HG02571 (cell line): ENCODE measurements around the gene GPR132.
"Not testable (repeated sequence)": the region's sequence is repeated elsewhere in the genome, so short reads cannot be mapped to it uniquely, and the experiment has no call there.

ENCODE experiments used
- ATAC-seq: cut with Tn5 transposase; IDR thresholded peaks from one replicate; pipeline ENCODE4 v1.9.1; 2021; ENCODE audit warnings: mild to moderate bottlenecking, moderate library complexity; ENCODE audit not compliant: unreplicated experiment

GPR132 gene

DNA sequence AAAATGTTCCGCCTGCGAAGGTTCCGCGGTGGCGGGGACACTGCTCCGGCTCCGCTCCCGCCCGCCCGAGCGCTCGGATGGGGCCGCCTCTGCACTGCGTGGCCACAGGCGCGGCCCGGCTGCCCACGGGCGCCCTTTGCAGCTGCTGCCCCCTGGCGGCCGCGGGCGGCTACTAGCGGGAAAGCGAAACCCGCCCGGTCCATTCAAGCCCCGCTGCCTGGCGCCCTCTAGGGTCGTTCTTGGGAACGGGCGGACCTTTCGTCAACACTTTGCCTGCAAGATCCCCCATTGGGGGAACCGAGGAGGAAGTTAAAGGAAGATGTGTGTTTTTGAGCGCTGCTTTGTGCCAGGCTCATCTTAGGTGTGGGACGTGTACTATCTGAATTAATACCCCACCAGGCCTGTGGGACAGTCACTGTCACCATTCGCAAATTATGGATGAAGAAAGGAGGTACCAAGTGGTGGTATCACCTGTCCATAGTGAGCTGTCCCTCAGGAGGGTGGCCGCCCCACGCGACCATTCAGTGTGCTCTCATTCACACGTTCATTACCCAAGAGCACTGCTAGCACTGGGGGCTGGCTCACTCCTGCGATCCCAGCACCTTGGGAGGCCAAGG, 19.4 kb downstream of the GPR132 start:
- peak; percentile 41 for ATAC-seq

DNA sequence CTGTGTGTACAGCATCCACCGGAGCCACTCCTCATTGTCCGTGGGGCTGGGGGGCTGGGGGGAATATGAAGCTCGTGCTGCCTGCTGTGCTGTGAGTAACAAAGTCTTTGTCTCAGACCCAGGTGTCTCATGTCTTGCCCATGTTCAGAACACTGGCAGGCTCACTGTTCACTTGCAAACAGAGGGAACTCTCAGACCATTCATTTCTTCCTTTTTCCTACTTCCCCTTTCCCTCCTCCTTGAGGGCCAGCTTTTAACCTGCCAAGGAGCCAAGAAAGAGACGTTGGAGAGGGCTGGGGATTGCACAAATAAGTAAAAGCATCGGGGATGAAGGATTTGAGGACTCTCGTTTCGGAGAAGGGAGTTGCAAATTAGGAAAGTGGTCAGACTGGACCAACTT, 21.6 kb downstream of the GPR132 start:
- ATAC-seq, result no peak

GRCh38 chr14:105042813-105043212, 22.4 kb downstream of the GPR132 start:
- ATAC-seq, result no peak

DNA sequence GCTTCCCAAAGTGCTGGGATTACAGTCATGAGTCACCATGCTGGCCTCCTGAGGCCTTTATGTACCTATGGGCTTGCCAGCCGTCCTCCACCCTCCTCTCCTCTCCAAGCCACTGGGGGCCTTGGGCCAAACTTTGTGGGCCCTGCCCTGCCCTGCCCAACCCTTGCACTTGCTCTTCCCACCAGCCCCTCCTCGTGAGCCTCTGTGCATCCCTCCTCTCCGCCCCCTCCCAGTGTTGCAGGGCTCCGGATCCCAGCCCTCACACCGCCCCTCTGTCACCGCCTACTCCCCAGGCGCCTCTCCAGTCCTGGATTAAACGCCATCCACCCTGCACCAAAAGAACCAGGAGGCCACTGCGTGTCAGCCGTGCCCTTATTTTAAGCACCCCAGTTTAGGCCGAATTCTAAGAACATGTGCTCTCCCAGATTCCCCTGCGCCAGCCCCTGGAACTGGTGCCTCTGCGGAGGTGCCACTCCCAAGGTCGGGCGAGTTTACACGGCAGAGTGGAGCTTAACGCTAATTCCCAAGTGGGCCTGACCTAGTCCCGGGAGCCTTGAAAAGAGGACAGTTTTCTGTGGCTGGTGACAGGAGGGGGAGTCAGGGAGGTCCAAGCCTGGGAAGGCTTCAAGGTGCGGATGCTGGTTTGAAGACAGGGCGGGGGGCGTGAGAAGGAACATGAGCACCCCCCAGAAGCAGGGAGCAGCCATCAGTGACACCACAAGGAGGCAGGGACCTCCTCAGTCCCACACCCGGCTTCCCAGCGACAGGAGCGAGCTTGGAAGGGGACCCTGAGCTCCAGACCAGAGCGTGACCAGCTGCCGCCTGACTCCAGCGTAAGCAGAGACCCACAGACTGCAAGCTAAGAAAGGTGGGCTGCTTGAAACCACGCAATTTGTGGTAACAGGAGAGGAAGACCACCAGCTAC, 23.1 kb downstream of the GPR132 start:
- no peak for ATAC-seq

DNA sequence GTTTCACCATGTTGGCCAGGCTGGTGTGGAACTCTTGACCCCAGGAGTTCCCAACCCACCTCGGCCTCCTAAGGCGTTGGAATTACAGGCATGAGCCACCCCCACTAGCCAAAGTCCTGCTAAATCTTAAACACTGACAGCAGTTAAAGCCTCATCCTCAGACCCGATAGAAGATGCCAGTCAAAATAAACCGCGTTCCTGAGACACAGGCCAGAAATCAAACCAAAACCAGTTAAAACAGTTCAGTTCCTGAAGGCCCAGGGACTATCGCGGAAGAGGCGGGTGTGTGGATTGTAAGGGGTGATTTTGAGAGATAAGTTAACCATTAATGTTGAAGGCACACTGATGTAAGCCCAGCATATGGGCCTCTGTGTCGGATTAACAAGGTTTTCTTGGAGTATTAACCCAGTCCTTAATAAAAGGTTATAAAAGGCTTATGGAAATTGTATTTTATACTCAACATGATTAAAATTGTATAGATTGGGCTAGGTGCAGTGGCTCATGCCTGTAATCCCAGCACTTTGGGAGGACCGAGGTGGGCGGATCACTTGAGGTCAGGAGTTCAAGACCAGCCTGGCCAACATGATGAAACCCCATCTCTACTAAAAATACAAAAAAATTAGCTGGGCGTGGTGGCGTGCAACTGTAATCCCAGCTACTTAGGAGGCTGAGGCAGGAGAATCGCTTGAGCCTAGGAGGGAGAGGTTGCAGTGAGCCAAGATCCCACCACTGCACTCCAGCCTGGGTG, 25.6 kb downstream of the GPR132 start:
- ATAC-seq, result no peak

GRCh38 chr14:105035616-105036015, 29.6 kb downstream of the GPR132 start:
- not testable (repeated sequence) for ATAC-seq

- no peak for ATAC-seq
Measured at GRCh38 chr14:105034315-105035039, 30.8 kb downstream of the GPR132 start.

- ATAC-seq, result not testable (repeated sequence)
Measured at GRCh38 chr14:105033412-105033900, 31.8 kb downstream of the GPR132 start.

DNA sequence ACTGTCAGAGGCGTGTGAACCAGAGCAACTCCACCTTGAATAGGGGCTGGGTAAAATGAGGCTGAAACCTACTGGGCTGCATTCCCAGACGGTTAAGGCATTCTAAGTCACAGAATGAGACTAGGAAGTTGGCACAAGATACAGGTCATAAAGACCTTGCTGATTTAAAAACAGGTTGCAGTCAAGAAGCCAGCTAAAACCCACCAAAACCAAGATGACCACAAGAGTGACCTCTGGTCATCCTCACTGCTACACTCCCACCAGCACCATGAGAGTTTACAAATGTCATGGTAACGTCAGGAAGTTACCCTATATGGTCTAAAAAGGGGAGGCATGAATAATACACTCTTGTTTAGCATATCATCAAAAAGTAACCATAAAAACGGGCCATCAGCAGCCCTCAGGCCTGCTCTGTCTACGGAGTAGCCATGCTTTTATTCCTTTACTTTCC, 32.8 kb downstream of the GPR132 start:
- ATAC-seq, result not testable (repeated sequence)

- ATAC-seq, result no peak
Measured at GRCh38 chr14:105030836-105031396, 34.3 kb downstream of the GPR132 start.

DNA sequence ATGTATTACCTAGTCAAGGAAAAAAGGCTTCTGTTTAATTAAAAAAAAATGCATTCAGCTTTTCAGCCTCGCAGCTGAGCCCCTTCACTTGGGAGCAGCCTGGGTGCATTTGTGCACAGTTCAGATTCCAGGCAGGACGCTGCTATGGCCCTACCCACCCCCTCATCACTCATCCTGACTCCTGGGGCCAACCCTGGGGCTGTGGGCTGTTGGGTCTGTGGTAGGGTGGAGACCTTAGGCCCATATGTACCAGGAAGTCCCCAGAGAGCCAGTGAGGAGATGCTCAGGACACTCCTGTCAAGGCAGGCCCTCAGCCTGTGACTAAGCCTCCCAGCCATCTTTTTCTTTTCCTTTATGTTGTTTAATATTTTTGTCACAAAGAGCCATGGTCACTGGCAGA, 35.0 kb downstream of the GPR132 start:
- no peak for ATAC-seq

DNA sequence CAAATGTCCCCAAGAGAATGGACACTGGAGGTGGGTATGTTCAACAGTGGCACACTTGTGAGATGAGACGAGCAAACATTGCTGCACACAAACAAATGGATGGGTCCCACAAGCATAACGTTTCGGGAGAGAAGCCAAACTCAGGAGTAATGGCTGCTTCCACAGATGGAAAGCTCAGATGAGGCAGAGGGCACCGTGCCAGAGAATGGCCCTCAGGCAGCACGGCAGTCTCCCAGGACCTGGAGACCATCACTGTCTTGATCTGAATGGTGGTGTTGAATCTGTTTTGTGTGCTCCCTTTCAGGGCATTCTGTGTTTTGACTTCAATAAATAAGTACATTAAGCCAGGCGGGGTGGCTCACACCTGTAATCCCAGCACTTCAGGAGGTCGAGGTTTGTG, 35.8 kb downstream of the GPR132 start:
- no peak for ATAC-seq

DNA sequence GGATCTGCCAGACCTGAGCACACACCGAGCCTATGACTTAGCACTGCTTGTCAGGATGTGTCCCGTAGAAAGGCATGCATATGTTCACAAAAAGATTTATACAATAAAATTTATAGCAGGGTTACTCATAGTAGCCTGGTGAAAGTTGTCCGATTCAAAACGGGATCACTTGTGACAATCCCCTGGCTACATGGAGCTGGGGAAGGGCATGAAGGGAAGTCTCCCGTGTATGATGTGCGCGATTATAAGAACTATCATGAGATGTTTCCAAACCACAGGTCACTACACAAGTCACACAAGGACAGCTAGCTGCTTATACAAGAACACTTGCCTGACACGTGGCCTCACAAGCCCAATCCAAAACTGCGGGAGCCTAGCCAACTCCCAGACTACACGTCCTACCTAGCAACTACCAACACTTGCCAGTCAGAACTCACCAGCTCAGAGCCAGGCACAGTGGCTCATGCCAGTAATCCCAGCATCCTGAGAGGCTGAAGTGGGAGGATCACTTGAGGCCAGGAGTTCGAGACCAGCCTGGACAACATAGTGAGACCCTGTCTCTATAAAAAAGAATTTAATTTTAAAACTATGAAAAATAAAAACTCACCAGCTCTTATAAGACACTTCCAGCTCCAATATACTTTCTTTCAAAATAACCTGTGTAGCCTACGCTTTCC, 36.8 kb downstream of the GPR132 start:
- ATAC-seq, result no peak

- not testable (repeated sequence) for ATAC-seq
Measured at GRCh38 chr14:105027718-105028117, 37.5 kb downstream of the GPR132 start.

GRCh38 chr14:105026802-105027563, 38.2 kb downstream of the GPR132 start:
- ATAC-seq, result no peak

- no peak for ATAC-seq
Measured at GRCh38 chr14:105026033-105026785, 39.0 kb downstream of the GPR132 start.

DNA sequence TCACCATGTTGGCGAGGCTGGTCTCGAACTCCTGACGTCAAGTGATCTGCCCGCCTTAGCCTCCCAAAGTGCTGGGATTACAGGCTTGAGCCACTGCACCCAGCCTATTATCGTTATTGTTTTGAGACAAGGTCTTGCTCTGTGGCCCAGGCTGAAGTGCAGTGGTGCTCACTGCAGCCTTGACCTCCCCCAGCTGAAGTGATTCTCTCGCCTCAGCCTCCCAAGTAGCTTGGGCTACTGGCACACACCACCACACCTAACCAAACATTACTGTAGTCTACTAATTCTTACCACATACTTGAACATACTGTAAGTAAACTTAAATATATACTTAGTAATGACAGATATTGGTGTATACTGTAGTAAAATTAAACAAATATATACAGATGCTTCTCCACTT, 39.8 kb downstream of the GPR132 start:
- no peak for ATAC-seq

GRCh38 chr14:105023791-105024480, 41.3 kb downstream of the GPR132 start:
- no peak for ATAC-seq
